Lower leg skin (tissue), 3 donors: ENCODE data around the gene GAS6.

ENCODE experiments used
- POLR2A ChIP-seq, 2 donors: fragments of 450-650 bp; IDR thresholded peaks; one replicate each; pipeline ENCODE4 v1.6.1; 2016 to 2017; ENCODE audit warnings: antibody characterized with exemption in 2 of 2, mild to moderate bottlenecking in 1 of 2, moderate library complexity in 1 of 2
- TF ChIP-seq, protein P1 (sequence below), 3 donors: fragments of 450-650 bp; IDR thresholded peaks; one replicate each; pipeline ENCODE4 v1.5.1; 2016; ENCODE audit warnings: antibody characterized with exemption in 3 of 3, mild to moderate bottlenecking in 3 of 3, moderate library complexity in 2 of 3

DNA sequence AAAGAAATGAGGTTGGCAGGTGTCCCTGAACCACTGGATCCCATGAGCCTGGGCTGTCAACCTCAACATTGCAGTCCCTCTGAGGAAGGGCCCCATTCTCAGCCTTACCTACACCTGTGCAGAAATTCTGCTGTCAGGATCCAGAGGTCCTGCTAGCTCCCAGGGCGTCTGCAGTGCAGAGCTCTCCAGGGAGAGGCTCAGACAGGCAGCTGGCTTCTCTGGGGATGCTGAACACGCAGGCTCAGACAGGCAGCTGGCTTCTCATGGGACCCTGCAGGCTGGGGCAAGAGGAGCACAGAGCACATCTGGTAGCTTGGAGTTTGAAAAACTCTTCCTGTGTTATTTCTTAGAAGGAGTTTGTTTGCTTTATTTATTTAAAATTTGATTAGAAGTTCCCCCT lies 53.9 kb downstream of the GAS6 start:
- TF ChIP-seq, protein P1, sequence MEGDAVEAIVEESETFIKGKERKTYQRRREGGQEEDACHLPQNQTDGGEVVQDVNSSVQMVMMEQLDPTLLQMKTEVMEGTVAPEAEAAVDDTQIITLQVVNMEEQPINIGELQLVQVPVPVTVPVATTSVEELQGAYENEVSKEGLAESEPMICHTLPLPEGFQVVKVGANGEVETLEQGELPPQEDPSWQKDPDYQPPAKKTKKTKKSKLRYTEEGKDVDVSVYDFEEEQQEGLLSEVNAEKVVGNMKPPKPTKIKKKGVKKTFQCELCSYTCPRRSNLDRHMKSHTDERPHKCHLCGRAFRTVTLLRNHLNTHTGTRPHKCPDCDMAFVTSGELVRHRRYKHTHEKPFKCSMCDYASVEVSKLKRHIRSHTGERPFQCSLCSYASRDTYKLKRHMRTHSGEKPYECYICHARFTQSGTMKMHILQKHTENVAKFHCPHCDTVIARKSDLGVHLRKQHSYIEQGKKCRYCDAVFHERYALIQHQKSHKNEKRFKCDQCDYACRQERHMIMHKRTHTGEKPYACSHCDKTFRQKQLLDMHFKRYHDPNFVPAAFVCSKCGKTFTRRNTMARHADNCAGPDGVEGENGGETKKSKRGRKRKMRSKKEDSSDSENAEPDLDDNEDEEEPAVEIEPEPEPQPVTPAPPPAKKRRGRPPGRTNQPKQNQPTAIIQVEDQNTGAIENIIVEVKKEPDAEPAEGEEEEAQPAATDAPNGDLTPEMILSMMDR (IDR thresholded peaks at IDR 0.05), result no peak
- TF ChIP-seq POLR2A (IDR thresholded peaks at IDR 0.05), result no peak
